GM18868 (cell line): ENCODE results near the gene MED10.
A peak's percentile ranks its signal among the peaks of the same experiment; 100 is the strongest.

Experiments
- ATAC-seq: cut with Tn5 transposase; IDR thresholded peaks from one replicate; pipeline ENCODE4 v1.9.1; 2021; ENCODE audit warnings: mild to moderate bottlenecking, moderate library complexity; ENCODE audit not compliant: unreplicated experiment

The MED10 gene

GRCh38 chr5:6399980-6400910 is 21.9 kb upstream of the MED10 start:
- ATAC-seq, result no peak

GRCh38 chr5:6398570-6399230 is 20.4 kb upstream of the MED10 start:
- no peak for ATAC-seq

GRCh38 chr5:6397536-6398269 is 19.4 kb upstream of the MED10 start:
- ATAC-seq, result no peak

DNA sequence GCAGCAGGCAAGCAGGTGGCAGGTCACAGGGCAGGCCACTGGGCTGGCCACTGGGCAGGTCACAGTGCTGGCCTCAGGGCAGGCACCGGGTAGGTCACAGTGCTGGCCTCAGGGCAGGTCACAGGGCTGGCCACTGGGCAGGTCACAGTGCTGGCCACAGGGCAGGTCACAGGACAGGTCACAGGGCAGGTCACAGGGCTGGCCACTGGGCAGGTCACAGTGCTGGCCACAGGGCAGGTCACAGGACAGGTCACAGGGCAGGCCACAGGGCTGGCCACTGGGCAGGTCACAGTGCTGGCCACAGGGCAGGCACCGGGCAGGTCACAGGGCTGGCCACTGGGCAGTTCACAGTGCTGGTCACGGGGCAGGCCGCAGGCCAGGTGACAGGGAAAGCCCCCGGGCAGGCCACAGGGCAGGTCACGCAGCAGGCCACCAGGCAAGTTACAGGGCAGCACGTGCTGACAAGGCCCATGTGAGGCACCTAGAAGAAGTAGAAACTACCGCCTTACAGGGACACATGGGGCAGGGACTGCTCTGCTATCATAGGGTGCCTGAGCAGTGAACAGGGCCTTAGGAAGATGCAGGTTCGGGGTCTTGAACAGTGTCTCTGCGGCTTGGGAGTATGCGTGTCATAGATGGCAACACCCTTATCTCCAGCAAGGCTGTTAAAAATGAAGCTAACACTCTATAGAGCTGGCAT is 18.6 kb upstream of the MED10 start:
- no peak for ATAC-seq

DNA sequence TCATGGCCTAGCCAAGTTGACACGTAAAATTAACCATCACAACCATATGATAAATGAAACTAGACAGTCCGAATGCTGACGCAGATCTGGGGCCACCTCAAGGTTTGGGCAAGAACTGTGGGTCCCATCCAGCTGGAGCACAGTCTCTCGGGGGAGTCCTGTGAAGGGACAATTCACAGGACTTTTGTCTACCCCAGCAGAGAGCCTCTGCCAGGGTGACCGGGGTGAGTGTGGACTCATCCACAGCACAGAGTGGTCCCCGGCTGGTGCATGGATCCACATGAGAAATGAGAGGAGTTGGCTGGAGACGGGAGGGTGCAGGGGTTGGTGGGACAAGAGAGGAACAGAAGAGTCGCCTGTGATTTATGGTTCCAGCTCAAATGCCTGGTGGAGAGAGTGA is 17.7 kb upstream of the MED10 start:
- no peak for ATAC-seq

- no peak for ATAC-seq
These were observed 17.3 kb upstream of the MED10 start for GRCh38 chr5:6395621-6396020.

GRCh38 chr5:6395102-6395445 is 16.7 kb upstream of the MED10 start:
- ATAC-seq, result no peak

DNA sequence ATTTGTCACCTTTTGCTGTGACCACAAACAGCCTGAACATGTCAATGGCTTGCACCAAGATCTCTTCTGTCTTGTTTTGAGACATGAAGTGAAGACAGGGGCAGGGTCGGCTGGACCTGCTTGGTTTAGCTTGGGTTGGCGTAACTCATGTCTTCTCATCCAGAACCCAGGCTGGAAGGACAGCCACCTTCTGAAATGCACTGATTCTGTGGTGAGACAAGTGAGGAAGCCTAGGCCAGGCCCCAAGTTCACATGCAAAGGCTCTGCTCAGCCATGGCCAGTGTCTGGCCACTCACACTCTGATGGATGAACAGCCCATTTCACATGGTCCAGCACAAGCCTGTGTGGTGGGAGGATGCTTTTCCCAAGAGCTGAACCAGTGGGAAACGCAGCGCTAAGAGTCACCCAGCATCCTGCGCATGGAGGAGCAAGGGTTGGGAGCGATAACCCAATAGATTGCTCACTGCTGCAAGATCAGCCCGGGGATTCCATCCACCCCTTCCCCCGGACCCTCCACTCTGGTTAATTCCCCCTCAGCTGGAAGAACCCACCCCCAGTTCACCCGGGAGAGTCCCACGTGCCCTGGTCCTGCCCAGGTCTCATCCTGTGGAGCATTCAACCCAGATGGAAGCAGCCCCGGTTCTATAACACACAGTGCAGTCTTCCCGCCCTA is 16.2 kb upstream of the MED10 start:
- no peak for ATAC-seq

DNA sequence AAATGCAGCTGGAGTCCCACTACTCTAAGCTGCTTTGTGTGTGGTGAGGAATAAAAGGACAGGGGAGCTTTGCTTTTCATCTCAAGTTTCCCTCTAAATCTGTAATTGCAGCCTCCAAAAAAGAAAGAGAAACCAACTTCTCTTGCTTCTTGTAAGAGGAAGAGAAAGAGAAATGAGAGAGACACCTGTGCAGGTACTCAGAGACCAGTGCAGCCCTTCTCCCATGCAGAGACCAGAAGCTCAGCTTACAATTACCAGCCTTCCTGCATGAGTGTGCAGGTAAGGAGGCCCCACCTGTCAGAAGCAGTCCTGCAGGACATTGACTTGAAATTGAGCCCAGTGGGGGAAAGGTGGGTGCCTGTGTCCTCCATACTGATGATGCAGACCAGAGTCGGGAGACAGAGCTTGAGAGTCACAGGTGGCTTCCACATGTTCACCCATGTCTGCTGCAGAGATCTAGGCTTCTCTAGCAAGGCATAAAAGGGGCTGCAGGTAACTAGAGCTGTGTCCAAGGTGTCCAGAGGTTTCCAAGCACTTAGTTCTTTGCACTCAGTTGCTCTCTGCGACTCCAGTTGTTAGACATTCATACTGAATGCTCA is 15.3 kb upstream of the MED10 start:
- no peak for ATAC-seq

DNA sequence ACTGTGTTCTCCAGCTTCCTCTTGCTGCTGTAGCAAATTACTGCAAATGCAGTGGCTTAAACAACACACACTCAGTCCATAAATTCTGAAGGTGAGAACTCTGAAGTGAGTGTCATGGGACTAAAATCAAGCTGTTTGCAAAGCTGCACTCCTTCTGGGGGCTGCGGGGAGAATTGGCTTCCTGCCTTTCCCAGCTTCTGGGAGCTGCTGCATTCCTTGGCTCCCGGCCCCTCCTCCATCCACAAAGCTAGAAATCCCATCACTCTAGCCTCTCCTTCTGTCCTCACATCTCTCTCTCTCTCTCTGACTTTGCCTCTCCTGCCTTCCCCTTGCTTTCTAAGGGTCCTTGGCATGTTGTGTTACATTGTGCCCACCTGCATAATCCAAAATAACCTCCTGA is 14.2 kb upstream of the MED10 start:
- no peak for ATAC-seq

GRCh38 chr5:6391151-6391550 is 12.8 kb upstream of the MED10 start:
- ATAC-seq, result no peak

GRCh38 chr5:6389946-6390530 is 11.7 kb upstream of the MED10 start:
- ATAC-seq, result no peak

DNA sequence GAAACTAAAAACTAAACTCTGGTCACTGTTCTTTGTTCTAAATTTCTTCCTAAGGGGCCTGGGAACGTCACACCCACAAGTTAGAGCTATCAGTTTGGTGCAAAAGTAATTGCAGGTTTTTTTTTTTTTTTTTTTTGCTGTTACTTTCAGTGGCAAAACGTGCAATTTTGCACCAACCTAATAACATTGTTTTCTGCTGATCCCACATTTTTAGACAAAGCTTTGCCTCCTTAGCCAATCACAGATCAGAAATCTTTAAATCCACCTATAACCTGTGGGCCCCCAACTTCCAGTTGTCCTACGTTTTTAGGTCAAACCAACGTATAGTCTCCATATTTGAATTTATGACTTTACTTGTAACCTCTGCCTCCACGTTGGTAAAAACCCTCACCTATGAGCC is 11.1 kb upstream of the MED10 start:
- ATAC-seq, result no peak

DNA sequence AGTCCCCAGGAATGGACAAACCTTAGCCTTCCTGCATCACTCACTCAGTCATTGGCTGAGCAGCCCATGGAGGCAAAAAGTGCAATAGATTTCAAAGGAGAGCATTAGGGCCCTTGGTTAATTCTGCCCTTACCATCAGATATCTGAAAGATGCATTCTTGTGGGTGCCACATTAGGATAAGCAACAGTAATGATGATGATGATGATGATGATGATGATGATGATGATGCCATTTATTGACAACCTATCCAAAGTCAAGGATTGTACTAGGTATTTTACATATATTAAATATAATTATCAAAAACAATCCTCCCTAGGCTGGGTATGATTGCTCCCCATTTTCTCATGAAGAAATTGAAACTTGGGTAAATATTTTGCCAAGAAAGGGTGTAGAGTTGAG is 9.6 kb upstream of the MED10 start:
- ATAC-seq, result no peak

DNA sequence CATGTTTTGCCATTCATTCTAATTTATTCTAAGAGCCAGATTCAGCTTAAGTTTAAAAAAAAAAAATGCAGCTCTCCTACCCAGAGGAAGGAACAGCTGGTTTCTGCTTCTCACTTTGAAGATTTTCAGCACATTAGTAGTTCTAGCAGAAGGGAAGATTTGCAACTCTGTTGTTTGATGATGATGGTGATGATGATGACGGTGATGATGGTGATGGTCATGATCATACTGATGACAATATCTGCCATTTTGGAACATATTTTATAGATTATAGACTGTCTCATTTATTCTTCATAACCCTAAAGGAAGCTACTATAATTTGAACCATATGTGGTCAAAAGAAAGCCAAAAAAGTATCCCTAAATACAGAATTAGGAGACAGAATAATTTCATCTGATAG is 7.9 kb upstream of the MED10 start:
- no peak for ATAC-seq

GRCh38 chr5:6384856-6385255 is 6.5 kb upstream of the MED10 start:
- ATAC-seq, result no peak

- ATAC-seq, result no peak
These were observed 5.0 kb upstream of the MED10 start for GRCh38 chr5:6383376-6383775.

DNA sequence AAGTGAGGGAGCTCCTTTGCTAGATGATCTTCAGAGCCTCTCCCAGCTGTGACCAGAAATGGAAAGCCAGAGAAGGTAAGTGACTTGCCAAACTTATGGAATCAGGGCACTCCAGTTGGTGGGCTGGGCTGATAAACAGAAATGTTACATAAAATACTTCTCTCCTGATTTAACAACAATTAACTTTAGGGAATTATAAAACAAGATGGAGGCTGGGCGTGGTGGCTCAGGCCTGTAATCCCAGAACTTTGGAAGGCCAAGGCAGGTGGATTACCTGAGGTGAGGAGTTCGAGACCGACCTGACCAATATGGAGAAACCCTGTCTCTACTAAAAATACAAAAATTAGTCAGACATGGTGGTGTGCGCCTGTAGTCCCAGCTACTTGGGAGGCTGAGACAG is 899 bp upstream of the MED10 start:
- no peak for ATAC-seq

DNA sequence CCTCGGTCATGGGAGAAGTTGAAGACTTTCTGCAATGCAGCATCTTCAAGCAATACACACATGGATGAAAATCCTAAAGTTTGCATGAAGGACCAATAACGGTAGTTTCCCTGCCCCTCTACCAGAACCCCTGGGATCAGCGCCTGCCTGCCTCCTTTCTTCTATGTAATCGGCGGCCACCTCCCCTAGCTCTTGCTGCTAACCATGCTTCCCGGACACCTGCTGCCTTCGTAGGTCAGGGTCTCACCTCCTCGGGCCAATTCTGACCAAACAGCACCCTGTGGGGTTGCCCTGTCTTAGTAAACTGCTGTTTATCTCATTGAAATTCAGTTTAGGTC is 388 bp upstream of the MED10 start:
- peak; percentile 29 for ATAC-seq

GRCh38 chr5:6377582-6377904 is 804 bp downstream of the MED10 start:
- ATAC-seq, result no peak
